Umbilical cord (tissue), 1 donor: ENCODE measurements around the gene CCZ1B. TPM values are rescaled to one million over a fixed set of nuclear protein-coding genes. Genes with fewer than 3 reads are reported as not detected.

ENCODE experiments used
- total RNA-seq: library from RNA; depleted of rRNA; stranded (reverse); fragments of >200 nt; gene quantifications from one replicate; pipeline ENCODE4 v1.2.3, GENCODE V29; 2014; ENCODE audit warnings: low replicate concordance; ENCODE audit not compliant: insufficient read depth

Gene CCZ1B
- total RNA-seq, 1 donor from 2014 or later, result 75.4 TPM

Other genes starting within 250 kb of the CCZ1B start
- gene ZDHHC4, start 248.8 kb downstream of the CCZ1B start, total RNA-seq, result 70.5 TPM
- 8.4 TPM for gene INTS15, start 236.3 kb downstream of the CCZ1B start, total RNA-seq
- gene ZNF853, start 210.7 kb downstream of the CCZ1B start, total RNA-seq, result 21.9 TPM
- 12.8 TPM for gene ZNF316, start 189.0 kb downstream of the CCZ1B start, total RNA-seq
- 35.2 TPM for gene ZNF12, start 119.3 kb downstream of the CCZ1B start, total RNA-seq
- not detected for gene RSPH10B2, start 72.2 kb downstream of the CCZ1B start, total RNA-seq